ENCODE data around the gene CCDC136.

DNA sequence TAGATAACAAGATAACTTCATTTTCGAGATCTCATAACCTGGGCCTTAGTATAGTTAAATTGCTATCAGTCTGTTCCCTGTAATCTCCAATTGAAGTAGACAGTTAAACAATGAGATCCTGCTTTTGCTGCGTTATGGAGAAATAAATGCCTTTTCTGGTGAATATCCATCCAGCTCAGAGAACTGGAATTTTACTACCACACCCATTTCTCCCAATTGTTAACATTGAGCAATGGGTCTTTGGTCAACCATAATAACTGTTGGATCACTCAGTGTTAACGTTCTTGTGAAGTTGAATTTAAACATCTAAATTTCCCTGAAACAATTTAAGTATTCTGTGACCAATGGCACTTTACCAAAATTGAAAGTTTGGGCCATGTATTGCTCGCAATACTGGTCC, 49.6 kb upstream of the CCDC136 start:
- TF ChIP-seq, protein P1, sequence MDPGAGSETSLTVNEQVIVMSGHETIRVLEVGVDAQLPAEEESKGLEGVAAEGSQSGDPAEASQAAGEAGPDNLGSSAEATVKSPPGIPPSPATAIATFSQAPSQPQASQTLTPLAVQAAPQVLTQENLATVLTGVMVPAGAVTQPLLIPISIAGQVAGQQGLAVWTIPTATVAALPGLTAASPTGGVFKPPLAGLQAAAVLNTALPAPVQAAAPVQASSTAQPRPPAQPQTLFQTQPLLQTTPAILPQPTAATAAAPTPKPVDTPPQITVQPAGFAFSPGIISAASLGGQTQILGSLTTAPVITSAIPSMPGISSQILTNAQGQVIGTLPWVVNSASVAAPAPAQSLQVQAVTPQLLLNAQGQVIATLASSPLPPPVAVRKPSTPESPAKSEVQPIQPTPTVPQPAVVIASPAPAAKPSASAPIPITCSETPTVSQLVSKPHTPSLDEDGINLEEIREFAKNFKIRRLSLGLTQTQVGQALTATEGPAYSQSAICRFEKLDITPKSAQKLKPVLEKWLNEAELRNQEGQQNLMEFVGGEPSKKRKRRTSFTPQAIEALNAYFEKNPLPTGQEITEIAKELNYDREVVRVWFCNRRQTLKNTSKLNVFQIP (CRISPR knock-in tag; IDR thresholded peaks at IDR 0.05; ENCODE audit: borderline replicate concordance, low read depth): no peak
- TF ChIP-seq TCF4 (CRISPR knock-in tag; IDR thresholded peaks at IDR 0.05; ENCODE audit: borderline replicate concordance): no peak
- TF ChIP-seq, protein P2, sequence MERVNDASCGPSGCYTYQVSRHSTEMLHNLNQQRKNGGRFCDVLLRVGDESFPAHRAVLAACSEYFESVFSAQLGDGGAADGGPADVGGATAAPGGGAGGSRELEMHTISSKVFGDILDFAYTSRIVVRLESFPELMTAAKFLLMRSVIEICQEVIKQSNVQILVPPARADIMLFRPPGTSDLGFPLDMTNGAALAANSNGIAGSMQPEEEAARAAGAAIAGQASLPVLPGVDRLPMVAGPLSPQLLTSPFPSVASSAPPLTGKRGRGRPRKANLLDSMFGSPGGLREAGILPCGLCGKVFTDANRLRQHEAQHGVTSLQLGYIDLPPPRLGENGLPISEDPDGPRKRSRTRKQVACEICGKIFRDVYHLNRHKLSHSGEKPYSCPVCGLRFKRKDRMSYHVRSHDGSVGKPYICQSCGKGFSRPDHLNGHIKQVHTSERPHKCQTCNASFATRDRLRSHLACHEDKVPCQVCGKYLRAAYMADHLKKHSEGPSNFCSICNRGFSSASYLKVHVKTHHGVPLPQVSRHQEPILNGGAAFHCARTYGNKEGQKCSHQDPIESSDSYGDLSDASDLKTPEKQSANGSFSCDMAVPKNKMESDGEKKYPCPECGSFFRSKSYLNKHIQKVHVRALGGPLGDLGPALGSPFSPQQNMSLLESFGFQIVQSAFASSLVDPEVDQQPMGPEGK (CRISPR knock-in tag; IDR thresholded peaks at IDR 0.05; ENCODE audit: borderline replicate concordance): no peak
- TF ChIP-seq CSDC2 (CRISPR knock-in tag; IDR thresholded peaks at IDR 0.05): no peak
- no peak for TF ChIP-seq ZFP30 (CRISPR knock-in tag; IDR thresholded peaks at IDR 0.05)
- TF ChIP-seq ARNTL (CRISPR knock-in tag; IDR thresholded peaks at IDR 0.05; ENCODE audit: borderline replicate concordance, low read depth): no peak
- TF ChIP-seq ZFP3 (CRISPR knock-in tag; IDR thresholded peaks at IDR 0.05): no peak
- TF ChIP-seq, protein P3, sequence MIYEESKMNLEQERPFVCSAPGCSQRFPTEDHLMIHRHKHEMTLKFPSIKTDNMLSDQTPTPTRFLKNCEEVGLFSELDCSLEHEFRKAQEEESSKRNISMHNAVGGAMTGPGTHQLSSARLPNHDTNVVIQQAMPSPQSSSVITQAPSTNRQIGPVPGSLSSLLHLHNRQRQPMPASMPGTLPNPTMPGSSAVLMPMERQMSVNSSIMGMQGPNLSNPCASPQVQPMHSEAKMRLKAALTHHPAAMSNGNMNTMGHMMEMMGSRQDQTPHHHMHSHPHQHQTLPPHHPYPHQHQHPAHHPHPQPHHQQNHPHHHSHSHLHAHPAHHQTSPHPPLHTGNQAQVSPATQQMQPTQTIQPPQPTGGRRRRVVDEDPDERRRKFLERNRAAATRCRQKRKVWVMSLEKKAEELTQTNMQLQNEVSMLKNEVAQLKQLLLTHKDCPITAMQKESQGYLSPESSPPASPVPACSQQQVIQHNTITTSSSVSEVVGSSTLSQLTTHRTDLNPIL (CRISPR knock-in tag; IDR thresholded peaks at IDR 0.05; ENCODE audit: low read depth): no peak
- TF ChIP-seq, protein P4, sequence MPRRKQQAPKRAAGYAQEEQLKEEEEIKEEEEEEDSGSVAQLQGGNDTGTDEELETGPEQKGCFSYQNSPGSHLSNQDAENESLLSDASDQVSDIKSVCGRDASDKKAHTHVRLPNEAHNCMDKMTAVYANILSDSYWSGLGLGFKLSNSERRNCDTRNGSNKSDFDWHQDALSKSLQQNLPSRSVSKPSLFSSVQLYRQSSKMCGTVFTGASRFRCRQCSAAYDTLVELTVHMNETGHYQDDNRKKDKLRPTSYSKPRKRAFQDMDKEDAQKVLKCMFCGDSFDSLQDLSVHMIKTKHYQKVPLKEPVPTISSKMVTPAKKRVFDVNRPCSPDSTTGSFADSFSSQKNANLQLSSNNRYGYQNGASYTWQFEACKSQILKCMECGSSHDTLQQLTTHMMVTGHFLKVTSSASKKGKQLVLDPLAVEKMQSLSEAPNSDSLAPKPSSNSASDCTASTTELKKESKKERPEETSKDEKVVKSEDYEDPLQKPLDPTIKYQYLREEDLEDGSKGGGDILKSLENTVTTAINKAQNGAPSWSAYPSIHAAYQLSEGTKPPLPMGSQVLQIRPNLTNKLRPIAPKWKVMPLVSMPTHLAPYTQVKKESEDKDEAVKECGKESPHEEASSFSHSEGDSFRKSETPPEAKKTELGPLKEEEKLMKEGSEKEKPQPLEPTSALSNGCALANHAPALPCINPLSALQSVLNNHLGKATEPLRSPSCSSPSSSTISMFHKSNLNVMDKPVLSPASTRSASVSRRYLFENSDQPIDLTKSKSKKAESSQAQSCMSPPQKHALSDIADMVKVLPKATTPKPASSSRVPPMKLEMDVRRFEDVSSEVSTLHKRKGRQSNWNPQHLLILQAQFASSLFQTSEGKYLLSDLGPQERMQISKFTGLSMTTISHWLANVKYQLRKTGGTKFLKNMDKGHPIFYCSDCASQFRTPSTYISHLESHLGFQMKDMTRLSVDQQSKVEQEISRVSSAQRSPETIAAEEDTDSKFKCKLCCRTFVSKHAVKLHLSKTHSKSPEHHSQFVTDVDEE (CRISPR knock-in tag; IDR thresholded peaks at IDR 0.05): no peak
- no peak for TF ChIP-seq ZNF8 (CRISPR knock-in tag; IDR thresholded peaks at IDR 0.05)
- TF ChIP-seq ZC3H10 (CRISPR knock-in tag; IDR thresholded peaks at IDR 0.05): no peak

All from SK-N-SH treated with all-trans-retinoic acid at 6 μM for 48 hours (cell line).